H4 (cell line): ENCODE results near the gene FAM120AOS. TPM values are rescaled to one million over a fixed set of nuclear protein-coding genes. Genes with fewer than 3 reads are reported as not detected.

Source experiments
- DNase-seq: peaks from one replicate; pipeline ENCODE4 v3.0.0-alpha.2; 2015; ENCODE audit warnings: low spot score
- total RNA-seq: library from RNA; depleted of rRNA; stranded (reverse); fragments of >200 nt; shearing (Covaris generic); gene quantifications from 2 replicates; pipeline ENCODE4 v1.2.3, GENCODE V29; 2014; rRNA removed

FAM120AOS gene
- total RNA-seq: 24.3 and 28.6 TPM in 2 replicates

DNA sequence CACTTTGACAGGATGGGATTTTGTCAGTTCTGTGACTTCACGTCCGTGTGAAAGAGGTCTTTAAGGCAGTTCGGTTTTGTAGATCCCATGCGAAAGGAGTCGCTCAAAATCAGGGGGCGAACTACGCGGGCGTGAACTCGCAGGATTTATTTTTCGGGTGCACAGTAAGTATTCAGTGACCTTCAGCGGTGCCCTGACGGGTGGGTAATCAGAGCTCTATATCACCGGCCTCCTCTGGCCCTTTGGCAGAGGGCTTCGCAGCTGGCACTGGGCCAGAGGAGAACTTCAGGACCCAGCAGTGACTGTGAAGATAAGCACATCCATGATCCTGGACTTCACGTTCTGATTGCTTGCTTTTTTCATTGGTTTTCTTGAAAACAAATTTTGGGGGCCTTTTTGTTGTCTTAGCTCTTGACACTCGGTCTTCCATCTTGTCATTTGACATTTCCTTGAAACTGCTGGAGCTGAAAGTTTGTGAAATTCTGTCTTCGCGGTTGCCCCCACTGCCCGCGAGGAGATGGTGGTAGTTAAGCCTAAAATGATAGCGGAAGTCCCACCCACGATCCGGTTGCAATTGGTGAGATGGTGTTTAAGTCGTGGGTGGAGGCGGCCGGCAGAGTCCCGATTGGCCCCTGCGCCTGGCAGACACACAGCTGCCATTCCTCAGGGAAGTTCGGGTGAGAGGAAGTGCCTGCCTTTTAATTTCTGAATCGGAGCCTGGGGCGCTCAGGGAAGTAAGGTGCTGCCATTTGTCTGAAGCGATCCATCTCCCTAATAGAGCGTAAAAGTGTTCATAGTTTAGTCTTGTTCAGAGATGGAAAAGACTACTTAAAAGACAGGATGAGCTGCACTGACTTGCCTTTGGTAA, at the start of gene FAM120AOS:
TSS of gene FAM120AOS (minus strand) at position 535 of the 868 bp plus-strand sequence. CDS start 872 bp downstream, outside the sequence.
- DNase-seq: peak; percentile 90

- DNase-seq: no peak
Observed at GRCh38 chr9:93501406-93501805, 48.0 kb upstream of the FAM120AOS start.

GRCh38 chr9:93500571-93501298, 47.4 kb upstream of the FAM120AOS start:
- DNase-seq: no peak

DNA sequence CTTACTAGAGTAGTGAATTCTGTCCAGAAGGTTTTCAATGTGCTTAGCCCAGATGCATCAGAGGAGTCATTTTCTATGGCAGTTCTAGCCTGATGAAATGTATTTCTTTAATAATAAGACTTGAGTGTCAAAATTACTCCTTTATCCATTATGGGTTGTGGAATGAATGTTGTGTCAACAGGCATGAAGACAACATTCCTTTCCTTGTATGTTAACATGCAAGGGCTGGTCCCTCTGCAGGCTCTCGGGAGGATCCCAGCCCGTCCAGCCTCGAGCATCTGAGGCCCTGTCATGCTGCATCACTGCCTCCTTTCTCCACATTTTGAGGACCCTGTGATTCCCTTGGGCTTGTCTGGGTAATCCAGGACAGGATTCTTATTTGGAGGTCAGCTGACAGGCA, 42.9 kb upstream of the FAM120AOS start:
- DNase-seq: no peak

DNA sequence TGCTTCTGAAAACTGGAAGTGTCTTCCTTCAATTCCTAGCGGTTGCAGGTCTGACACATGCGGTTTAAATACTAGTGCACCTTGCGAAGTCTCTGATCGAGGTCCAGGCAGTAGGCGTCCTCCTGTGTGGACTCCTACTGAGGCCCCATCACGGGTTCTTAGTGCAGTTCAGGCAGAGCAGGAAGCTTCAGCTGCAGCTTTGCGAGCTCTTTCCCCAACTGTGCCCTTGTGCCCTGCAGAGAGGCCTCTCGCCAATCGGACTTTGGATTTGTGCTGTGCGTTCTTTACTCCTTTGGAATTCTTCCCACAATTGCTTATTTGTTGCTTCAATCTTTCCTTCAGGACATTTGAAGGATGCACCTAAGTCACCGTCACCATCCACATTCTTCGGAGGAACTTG, 40.6 kb upstream of the FAM120AOS start:
- no peak for DNase-seq

DNA sequence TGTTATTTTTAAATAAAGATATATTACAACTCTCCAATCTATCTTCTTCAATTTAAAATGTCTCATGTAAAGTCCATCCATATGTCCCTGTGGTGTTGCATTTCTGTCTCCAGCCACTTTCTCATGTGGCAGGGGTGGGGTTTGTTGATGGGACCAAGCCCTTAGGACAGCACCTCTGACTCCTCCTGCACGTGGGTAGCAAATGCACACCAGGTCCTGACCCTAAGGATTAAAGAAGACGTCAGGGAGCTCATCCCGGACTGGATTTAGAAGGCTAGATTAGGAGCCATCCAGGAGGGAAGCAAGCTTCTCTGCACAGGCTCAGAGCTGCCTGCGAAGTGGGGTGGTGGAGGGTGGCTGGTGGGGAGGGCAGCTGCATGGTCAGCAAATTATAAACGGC, 38.9 kb upstream of the FAM120AOS start:
- DNase-seq: no peak

GRCh38 chr9:93491593-93492232, 38.3 kb upstream of the FAM120AOS start:
- no peak for DNase-seq

- no peak for DNase-seq
Observed at GRCh38 chr9:93488244-93488643, 34.9 kb upstream of the FAM120AOS start.

GRCh38 chr9:93486268-93486667, 32.9 kb upstream of the FAM120AOS start:
- no peak for DNase-seq

DNA sequence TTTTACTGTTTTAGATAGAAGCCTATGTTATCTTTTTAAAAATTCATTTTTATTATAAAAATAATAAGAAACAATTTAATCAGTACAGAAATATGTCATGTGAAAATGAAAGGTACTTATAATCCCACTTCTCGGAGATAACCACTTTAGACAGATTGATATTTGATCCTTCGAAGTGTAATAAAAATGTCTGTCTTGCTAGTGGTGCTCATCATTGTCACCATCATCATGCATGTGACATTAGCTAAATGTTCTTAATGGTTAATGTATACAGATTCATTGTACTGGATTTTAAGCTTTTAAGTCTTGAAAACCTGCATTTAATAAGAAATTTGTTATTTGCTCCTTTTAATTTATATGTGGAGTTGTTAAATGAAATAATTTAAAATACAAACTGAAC, 30.1 kb upstream of the FAM120AOS start:
- no peak for DNase-seq

- DNase-seq: no peak
Observed at GRCh38 chr9:93480728-93481324, 27.4 kb upstream of the FAM120AOS start.

DNA sequence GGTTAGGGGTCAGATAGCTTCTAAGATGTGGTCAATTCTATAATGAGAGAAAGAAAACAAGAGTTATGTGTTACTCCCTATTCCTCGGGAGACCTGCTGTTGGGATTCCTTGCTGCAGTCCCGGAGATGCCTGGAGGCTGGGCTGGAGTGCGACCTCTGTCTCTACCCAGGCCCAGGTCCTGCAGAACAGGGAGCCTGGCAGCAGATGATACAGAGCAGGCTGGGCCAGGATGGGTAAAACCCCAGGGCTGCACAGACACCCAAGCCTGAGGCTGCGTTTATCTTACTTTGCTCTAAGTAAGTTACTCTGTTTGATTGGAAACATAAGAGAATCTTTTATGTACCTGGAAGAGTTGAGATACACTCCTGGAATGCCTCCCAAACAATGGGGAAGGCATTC, 26.9 kb upstream of the FAM120AOS start:
- DNase-seq: no peak

- no peak for DNase-seq
Observed at GRCh38 chr9:93479726-93480125, 26.3 kb upstream of the FAM120AOS start.

GRCh38 chr9:93477397-93477796, 24.0 kb upstream of the FAM120AOS start:
- no peak for DNase-seq

GRCh38 chr9:93476924-93477323, 23.5 kb upstream of the FAM120AOS start:
- no peak for DNase-seq

DNA sequence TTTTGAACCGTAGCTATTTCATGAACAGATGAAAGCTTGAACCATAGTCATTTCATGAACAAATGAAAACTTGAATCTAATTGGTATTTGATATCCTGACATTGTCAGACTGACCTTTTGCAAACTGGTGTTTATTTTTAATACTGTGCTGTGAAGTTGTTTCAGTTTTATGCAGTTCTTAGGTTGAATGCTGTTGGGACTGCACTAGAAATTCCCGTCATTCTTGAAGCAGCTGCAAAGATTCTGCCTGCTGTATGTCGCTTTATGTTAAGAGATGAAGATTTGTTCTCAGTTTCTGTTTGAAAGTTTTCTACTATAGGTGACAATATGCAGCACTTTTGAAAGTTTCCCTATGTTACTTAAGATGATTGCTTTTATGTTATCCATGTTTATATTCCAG, 22.5 kb upstream of the FAM120AOS start:
- DNase-seq: no peak

DNA sequence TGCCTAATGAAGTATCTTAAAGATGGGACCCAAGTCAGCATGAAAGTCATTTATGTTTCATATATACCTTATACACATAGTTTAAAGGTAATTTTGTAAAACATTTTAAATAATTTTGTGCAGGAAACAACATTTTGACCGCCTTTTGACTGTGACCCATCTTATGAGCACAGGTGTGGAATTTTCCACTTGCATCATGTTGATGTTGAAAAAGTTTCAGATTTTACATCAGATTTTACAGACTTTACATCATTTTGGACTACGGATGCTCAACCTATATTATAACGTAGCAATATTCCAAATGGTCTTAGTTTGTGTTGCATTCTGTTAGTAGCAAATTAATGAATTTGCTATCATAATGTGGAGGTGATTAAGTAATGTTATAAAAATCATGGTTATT, 21.7 kb upstream of the FAM120AOS start:
- DNase-seq: no peak

DNA sequence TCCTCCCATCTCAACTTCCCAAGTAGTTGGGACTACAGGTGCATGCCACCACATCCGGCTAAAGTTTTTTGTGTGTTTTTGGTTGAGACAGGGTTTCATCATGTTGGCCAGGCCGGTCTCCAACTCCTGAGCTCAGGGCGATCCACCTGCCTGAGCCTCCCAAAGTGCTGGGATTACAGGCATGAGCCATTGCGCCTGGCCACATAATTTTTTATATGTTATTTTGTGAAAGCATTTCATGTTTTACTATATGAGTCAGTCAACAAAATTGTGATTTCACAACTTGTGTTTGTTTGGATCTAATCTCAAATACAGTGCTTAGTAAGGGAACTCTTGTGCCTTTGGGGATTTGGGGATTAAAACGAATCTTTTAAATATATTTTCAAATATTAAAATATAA, 20.0 kb upstream of the FAM120AOS start:
- DNase-seq: no peak

- DNase-seq: no peak
Observed at GRCh38 chr9:93471124-93471523, 17.7 kb upstream of the FAM120AOS start.

DNA sequence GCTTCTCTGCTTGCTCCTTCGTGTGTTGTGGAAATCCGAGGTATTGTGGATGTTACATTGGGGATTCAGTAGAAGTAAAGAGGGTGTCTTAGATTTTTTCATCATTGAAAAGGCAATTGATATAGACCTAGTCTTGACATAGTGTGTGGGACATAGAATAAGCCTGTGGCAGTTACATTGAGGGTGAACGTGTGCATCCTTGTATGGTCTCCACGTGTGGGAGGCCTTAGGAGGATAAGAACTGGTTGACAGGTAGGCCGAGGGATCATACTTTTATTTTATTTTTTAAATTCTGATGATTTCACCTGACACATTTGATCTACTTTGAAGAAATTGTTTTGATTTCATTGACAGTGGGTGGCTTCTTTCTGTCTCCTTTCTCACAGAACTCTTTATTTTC, 17.0 kb upstream of the FAM120AOS start:
- no peak for DNase-seq

- no peak for DNase-seq
Observed at GRCh38 chr9:93468763-93469456, 15.5 kb upstream of the FAM120AOS start.

GRCh38 chr9:93467462-93467861, 14.1 kb upstream of the FAM120AOS start:
- DNase-seq: no peak
